Stimulated activated CD4-positive, alpha-beta T cell treated with anti-CD3 and anti-CD28 coated beads, Interleukin-12 subunit alpha, Interleukin-12 subunit beta, amount 100 ng/mL, for 4 hours (primary cell): ENCODE results near the gene DHX29.

Experiments
- DNase-seq: peaks from one replicate; pipeline ENCODE4 v3.0.0-alpha.2; 2020

The DHX29 gene

GRCh38 chr5:55308254-55308836 is 851 bp upstream of the DHX29 start:
- no peak for DNase-seq

GRCh38 chr5:55306641-55307382 is 682 bp downstream of the DHX29 start:
- no peak for DNase-seq

- DNase-seq: no peak
Measured at GRCh38 chr5:55305345-55305744, 2.1 kb downstream of the DHX29 start.

- no peak for DNase-seq
Measured at GRCh38 chr5:55304584-55304983, 2.9 kb downstream of the DHX29 start.

GRCh38 chr5:55303238-55303690 is 4.2 kb downstream of the DHX29 start:
- DNase-seq: no peak

- DNase-seq: no peak
Measured at GRCh38 chr5:55300890-55301289, 6.6 kb downstream of the DHX29 start.

- DNase-seq: no peak
Measured at GRCh38 chr5:55294935-55295334, 12.6 kb downstream of the DHX29 start.

- no peak for DNase-seq
Measured at GRCh38 chr5:55290991-55291390, 16.5 kb downstream of the DHX29 start.

GRCh38 chr5:55289808-55290207 is 17.7 kb downstream of the DHX29 start:
- no peak for DNase-seq

GRCh38 chr5:55286411-55286933 is 21.0 kb downstream of the DHX29 start:
- no peak for DNase-seq

- DNase-seq: no peak
Measured at GRCh38 chr5:55278778-55279177, 28.7 kb downstream of the DHX29 start.

GRCh38 chr5:55276771-55277170 is 30.7 kb downstream of the DHX29 start:
- no peak for DNase-seq

- DNase-seq: no peak
Measured at GRCh38 chr5:55258339-55258738, 49.2 kb downstream of the DHX29 start.

- no peak for DNase-seq
Measured at GRCh38 chr5:55254802-55255201, 52.7 kb downstream of the DHX29 start.

- DNase-seq: no peak
Measured at GRCh38 chr5:55250064-55250463, 57.4 kb downstream of the DHX29 start.

- DNase-seq: no peak
Measured at GRCh38 chr5:55241746-55242145, 65.7 kb downstream of the DHX29 start.

GRCh38 chr5:55236800-55237199 is 70.7 kb downstream of the DHX29 start:
- no peak for DNase-seq

- no peak for DNase-seq
Measured at GRCh38 chr5:55234121-55234700, 73.3 kb downstream of the DHX29 start.

GRCh38 chr5:55232985-55233928 is 74.2 kb downstream of the DHX29 start, which contains the start of gene CCNO:
CCNO (minus strand) TSS chr5:55233608; CDS start chr5:55233523, 85 bp downstream.
- DNase-seq: peak; percentile 55

GRCh38 chr5:55232271-55232984 is 75.1 kb downstream of the DHX29 start:
- no peak for DNase-seq

- no peak for DNase-seq
Measured at GRCh38 chr5:55231919-55232270, 75.6 kb downstream of the DHX29 start.
